Natural killer cell treated with Interleukin-12 subunit alpha and Interleukin-12 subunit beta and Interleukin-15 and Interleukin-18, amount 100 ng/mL, for 72 hours (primary cell): Measurements from ENCODE around the gene NOTCH4. TPM values are rescaled to one million over a fixed set of nuclear protein-coding genes. Genes with fewer than 3 reads are reported as not detected.

Experiments used
- ATAC-seq, 2 donors: fragments of 150-1000 bp; cut with Tn5 transposase in 1 of 2; sonication (Bioruptor Pico), chemical (Tn5 transposase) in 1 of 2; 2 replicates each; pipeline ENCODE4 v1.10.0; 2021
- DNase-seq: peaks from one replicate; pipeline ENCODE4 v3.0.0; 2022; ENCODE audit warnings: low spot score
- H3K27ac Mint-ChIP-seq, 2 donors: 1 replicate in 1 of 2; 2 replicates in 1 of 2; pipeline ENCODE4 v1.8.0; 2022; ENCODE audit warnings: mixed read lengths in 2 of 2, mild to moderate bottlenecking in 1 of 2, moderate library complexity in 1 of 2
- H3K27me3 Mint-ChIP-seq, 2 donors: 1 replicate in 1 of 2; 2 replicates in 1 of 2; pipeline ENCODE4 v1.8.0; 2022; ENCODE audit warnings: mixed read lengths in 2 of 2
- H3K36me3 Mint-ChIP-seq: one replicate; pipeline ENCODE4 v1.8.0; 2022; ENCODE audit warnings: mixed read lengths
- H3K4me1 Mint-ChIP-seq, 2 donors: 1 replicate in 1 of 2; 2 replicates in 1 of 2; pipeline ENCODE4 v1.8.0; 2022; ENCODE audit warnings: low read depth in 2 of 2, mixed read lengths in 2 of 2, mild to moderate bottlenecking in 1 of 2
- H3K4me3 Mint-ChIP-seq: one replicate; pipeline ENCODE4 v1.8.0; 2022; ENCODE audit warnings: mixed read lengths
- H3K9me3 Mint-ChIP-seq: 2 replicates; pipeline ENCODE4 v1.8.0; 2022; ENCODE audit warnings: mixed read lengths
- total RNA-seq, 2 donors: library from RNA; stranded (reverse); gene quantifications; one replicate each; pipeline ENCODE4 v1.2.3, GENCODE V29; 2022

NOTCH4 gene
- total RNA-seq, 2 donors from 2014 or later = 1.4 TPM

DNA sequence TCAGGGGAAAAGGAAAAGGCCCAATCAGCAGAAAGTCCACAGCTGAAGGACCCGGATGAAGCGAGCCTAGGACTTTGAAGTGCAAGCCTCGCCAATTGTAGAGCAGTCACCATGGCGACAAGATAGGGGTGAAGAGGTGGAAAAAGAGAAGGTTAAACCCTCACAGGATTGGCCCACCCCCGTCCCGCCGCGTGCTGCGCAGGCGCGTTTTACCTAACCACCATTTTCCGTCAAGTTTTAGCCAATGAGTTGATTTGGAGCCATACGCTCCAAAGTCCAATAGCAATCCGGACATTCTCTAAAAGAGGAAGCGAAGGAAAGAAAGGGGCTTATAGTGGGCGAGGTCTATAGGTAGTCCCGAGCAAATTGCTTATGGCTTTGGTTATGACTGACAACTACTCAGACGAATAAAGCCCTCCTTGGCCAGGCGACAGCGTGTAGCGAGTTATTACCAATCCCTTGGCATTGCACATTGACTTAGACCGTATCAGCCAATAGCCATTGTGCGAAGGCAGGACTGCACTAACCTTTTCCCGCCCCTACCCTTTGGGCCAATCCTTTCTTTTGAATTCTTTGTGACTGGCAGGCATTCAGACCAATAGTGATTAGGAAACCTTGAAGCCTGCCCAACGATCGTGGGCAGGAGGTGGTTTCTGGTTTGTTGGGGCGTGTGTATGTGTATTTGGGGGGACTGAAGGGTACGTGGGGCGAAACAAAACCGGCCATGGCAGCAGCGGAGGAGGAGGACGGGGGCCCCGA is 45.9 kb downstream of the NOTCH4 start, which contains the start of gene RNF5:
TSS of gene RNF5 (plus strand) at position 618 of the 759 bp plus-strand sequence. CDS start at position 725, 107 bp downstream.
- DNase-seq (peak; percentile 96), ATAC-seq (peak; percentile 93 to 94)
- Mint-ChIP-seq H3K27ac (peak within 1 kb of the TSS; percentile 92 to 95), H3K36me3 (no peaks in the 10 kb centered on the region), H3K4me3 (peak within 1 kb of the TSS; percentile 93), H3K4me1 (peaks cover 54 to 61% of the 10 kb centered on the region in 2 donors), H3K27me3 (no peaks in the 10 kb centered on the region), H3K9me3 (no peaks in the 10 kb centered on the region)

DNA sequence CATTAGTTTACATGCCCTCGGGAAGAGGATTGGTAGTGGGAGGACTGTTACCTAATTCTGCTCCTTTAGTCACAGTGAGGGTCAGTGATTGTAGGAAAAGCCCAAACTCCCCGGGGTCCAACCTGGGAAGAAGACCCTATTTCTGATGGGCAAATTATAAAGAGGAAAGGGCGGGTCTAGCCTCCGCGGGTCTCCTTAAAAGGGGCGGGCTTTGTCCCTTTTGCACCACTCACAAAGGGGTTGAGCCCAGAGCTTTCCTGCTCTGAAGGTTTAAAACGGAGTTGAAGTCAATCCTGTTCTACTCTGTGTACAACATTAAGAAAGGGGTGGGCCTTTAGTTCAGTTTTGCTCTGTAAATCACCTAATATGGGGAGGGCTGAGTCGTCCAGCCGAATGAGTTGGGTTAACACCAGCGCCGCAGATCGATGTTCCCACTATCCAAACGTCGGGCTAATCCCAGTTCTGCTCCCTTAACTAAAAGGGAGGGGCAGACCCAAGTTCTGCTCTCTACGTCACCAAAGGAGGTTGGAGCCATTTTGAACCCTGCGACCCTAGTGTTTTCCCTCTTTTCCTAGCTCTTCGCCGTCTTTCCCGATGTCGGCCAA is 46.6 kb downstream of the NOTCH4 start:
- peaks cover 56 to 61% of the 10 kb centered on the region in 2 donors for H3K4me1 Mint-ChIP-seq
- H3K27me3 Mint-ChIP-seq = no peaks in the 10 kb centered on the region

DNA sequence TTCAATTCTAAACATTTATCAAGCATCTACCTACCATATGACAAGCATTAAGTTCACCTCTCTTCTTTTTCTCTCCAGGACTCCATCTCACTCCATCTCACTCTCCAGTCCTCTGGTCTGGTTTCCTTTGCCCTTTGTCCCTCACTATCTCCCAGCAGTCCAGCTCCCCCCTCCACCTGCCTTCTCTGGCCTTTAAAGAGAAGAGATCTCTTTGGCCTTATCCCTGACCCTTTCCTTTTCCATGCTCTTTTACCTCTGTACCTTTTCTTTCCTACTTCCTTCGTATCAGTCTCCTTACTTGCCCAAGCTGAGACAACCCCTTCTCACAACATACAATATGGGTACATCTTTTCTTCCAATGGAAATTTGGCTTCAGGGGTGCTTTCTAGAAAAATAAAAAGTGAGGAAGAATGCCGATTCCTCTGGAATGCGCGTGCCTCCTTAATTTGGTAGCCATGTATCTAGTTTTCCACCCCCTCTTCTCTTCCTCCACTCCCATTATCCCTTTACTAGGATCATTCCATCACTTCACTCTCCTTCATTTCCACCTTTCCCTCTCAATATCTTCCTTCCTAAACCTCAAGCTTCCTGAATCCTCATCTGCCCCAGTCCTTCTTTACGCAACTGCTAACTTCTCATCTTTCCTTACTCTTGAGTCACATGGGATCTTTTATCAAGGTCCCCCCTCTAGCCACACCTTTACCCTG is 47.2 kb downstream of the NOTCH4 start:
- Mint-ChIP-seq H3K9me3 (no peaks in the 10 kb centered on the region), H3K27ac (peak overlapping the region; percentile 92 to 95), H3K4me3 (peak overlapping the region; percentile 93), H3K36me3 (no peaks in the 10 kb centered on the region), H3K27me3 (no peaks in the 10 kb centered on the region), H3K4me1 (peaks cover 56 to 61% of the 10 kb centered on the region in 2 donors)
- peak; percentile 22 for DNase-seq
- ATAC-seq = no peak

More for the DNA sequence above, 46.6 kb downstream of the NOTCH4 start:
- Mint-ChIP-seq H3K27ac (peak overlapping the region; percentile 92 to 95), H3K36me3 (no peaks in the 10 kb centered on the region), H3K4me3 (peak overlapping the region; percentile 93), H3K9me3 (no peaks in the 10 kb centered on the region)
- DNase-seq (no peak), ATAC-seq (no peak)

DNA sequence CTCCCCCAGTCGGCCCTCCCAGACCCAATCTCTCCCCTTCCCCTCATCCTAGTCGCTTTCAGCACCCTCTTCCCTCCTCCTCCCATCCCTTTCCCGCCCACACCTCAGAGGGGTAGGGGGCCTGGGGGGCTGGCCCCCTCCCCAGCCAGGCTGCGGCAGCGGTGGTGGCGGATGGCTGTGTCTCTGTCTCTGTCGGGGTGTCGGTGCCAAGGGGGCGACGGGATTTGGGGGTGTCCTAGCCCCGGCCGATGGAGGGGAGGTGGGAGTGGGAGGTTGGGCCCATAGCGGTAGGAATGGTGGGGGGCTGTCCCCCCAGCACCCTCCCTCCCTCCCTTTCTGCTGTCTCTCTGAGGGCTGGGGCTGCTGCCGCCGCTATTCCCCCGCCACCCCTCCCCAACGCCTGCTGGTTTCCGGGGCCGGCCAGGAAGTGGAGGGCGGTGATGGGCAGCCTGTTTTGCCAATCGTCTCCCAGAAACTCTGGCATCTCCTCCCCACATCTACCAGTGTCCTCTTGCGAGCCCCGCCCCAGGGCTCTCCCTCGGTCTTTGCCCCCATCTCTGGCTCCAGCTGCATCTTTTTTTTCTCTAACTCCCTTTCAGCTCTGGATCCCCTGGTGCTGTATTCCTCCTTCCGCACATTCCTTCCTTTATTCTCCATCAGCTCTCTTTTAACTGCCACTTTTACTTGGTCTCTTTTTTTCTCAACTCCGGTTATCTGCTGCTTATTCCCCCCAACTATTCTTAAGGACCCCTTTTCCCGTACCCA is 48.0 kb downstream of the NOTCH4 start, which contains the start of gene AGPAT1:
TSS of gene AGPAT1 (minus strand) at position 374 of the 765 bp plus-strand sequence. CDS start 4,588 bp downstream, outside the sequence.
- no peaks in the 10 kb centered on the region for H3K9me3 Mint-ChIP-seq
- H3K4me3 Mint-ChIP-seq = peak within 1 kb of the TSS; percentile 93
- DNase-seq = peak; percentile 97
- peak within 1 kb of the TSS; percentile 92 to 95 for H3K27ac Mint-ChIP-seq
- H3K27me3 Mint-ChIP-seq = no peaks in the 10 kb centered on the region
- no peaks in the 10 kb centered on the region for H3K36me3 Mint-ChIP-seq
- H3K4me1 Mint-ChIP-seq = peaks cover 60 to 61% of the 10 kb centered on the region in 2 donors
- ATAC-seq = peak; percentile 72 to 77

DNA sequence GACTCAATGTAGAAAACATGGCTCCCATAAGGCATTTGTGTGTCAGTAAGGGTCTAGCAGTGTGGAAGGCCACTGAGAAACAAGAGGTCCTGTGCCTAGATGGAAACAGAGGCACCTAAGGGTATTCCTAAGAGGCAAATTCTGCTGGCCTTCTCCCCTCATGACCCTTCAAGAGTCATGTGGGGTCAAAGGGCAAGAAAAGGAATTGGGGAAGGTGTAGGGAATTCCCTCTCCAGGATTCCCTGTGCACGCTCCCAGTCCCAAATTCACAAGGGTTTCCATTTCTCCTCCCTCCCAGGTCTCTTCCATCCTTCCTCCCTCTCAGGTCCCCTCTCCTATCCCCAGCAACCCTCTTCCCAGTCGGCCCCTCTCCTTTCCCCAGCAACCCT is 48.6 kb downstream of the NOTCH4 start:
- no peaks in the 10 kb centered on the region for H3K27me3 Mint-ChIP-seq
- peak overlapping the region; percentile 92 to 95 for H3K27ac Mint-ChIP-seq
- H3K4me3 Mint-ChIP-seq = peak overlapping the region; percentile 93
- DNase-seq = no peak
- peaks cover 54 to 55% of the 10 kb centered on the region in 2 donors for H3K4me1 Mint-ChIP-seq
- no peaks in the 10 kb centered on the region for H3K9me3 Mint-ChIP-seq
- no peaks in the 10 kb centered on the region for H3K36me3 Mint-ChIP-seq
- ATAC-seq = no peak

DNA sequence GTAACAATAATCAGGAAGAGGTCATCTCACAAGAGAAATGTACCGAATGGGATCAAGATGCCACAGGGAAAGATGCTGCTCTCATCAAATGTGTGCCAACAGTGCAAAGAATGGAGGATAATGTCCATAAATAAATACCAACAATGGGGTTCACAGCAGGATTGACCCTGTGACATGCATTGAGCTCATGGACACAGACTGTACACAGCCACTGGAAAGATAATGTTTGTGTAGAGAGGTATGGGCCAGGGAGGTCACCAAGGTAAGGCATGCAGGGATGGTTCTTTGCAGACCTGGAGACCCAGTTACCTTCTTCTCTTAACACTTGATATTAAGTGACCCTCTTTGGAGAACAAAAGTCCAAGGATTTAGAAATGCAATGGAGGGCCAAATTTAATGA is 49.5 kb downstream of the NOTCH4 start:
- Mint-ChIP-seq H3K9me3 (no peaks in the 10 kb centered on the region), H3K27ac (peak overlapping the region in 1 of 2 donors; percentile 52), H3K36me3 (no peaks in the 10 kb centered on the region), H3K27me3 (no peaks in the 10 kb centered on the region), H3K4me1 (peaks cover 55% of the 10 kb centered on the region in 2 donors), H3K4me3 (peak overlapping the region; percentile 56)
- ATAC-seq (no peak), DNase-seq (peak; percentile 2)

DNA sequence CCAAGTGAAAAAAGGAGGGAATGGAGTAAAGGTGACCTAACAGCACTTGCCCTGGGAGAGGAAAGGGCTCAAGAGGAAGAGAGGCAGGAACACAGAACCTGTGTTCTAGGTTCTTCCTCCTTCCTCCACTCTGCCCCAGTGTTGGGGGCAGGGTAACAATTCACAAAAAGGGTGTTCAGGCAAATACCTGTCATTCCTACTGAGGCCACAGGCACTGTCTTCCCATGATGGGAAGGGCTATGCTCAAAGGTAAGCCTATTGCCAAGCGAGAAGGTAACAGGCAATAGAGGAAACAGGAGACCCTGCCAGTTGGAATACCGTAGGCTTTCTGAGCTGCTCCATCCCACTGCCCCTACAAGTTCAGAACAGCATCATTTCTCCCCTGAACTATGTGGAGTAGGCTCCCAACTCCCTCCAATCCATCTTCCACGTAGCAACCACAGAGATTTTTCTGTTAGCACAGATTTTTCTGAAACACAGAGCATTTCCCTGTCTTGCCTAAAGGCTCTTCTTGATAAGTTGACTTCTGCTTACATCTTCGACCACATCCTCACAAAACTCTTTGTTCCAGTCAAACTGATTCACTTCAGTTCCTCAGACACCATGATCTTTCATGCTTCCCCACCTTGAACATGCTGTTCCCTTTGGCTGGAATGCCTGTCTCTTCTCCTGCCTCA is 50.7 kb downstream of the NOTCH4 start:
- no peak overlapping the region for H3K27ac Mint-ChIP-seq
- H3K4me1 Mint-ChIP-seq = peaks cover 43 to 44% of the 10 kb centered on the region in 2 donors
- H3K27me3 Mint-ChIP-seq = no peaks in the 10 kb centered on the region
- no peaks in the 10 kb centered on the region for H3K36me3 Mint-ChIP-seq
- no peaks in the 10 kb centered on the region for H3K9me3 Mint-ChIP-seq
- H3K4me3 Mint-ChIP-seq = no peak overlapping the region
- ATAC-seq = no peak
- DNase-seq = peak; percentile 5

DNA sequence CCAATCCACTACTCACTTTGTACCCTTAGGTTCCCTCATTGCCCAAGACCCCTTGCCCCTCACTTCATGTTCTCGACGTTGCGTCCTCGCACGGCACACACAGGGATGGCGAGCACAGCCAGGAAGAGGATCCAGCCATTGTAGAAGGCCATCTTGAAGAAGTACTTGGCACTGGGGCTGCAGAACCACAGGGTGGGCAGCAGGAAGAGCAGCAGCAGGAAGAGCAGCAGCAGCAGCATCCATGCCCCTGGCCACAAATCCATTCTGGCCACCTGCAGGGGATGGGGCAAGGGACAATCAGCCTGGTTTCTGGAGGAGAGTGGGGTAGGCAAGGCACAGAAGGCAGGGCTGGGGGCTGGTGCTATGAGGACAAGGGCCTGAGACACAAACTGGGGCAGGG is 52.6 kb downstream of the NOTCH4 start:
- Mint-ChIP-seq H3K4me3 (no peak overlapping the region), H3K27me3 (no peaks in the 10 kb centered on the region), H3K36me3 (no peaks in the 10 kb centered on the region)

DNA sequence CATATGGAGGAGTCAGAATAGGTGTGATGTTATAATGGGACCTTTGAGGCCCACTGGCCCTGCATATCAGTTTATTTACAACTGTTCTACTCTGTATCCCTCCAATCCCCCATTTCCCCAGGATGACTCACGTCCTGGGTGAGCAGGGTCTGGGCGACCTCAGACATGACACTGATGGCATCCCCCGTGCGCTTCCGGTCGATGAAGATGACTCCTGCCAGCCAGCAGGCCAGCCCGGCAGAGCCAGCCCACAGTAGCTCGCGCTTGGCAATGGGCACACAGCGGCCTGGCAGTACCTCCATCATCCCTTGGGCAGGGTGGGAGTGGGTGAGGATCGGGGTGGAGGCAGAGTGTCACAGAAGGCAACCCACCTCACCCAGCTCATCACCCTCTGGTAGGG is 53.6 kb downstream of the NOTCH4 start:
- H3K36me3 Mint-ChIP-seq = no peaks in the 10 kb centered on the region

More for the DNA sequence above, 52.6 kb downstream of the NOTCH4 start:
- Mint-ChIP-seq H3K9me3 (no peaks in the 10 kb centered on the region), H3K27ac (no peak overlapping the region), H3K4me1 (peaks cover 24 to 29% of the 10 kb centered on the region in 2 donors)
- DNase-seq (no peak), ATAC-seq (no peak)

DNA sequence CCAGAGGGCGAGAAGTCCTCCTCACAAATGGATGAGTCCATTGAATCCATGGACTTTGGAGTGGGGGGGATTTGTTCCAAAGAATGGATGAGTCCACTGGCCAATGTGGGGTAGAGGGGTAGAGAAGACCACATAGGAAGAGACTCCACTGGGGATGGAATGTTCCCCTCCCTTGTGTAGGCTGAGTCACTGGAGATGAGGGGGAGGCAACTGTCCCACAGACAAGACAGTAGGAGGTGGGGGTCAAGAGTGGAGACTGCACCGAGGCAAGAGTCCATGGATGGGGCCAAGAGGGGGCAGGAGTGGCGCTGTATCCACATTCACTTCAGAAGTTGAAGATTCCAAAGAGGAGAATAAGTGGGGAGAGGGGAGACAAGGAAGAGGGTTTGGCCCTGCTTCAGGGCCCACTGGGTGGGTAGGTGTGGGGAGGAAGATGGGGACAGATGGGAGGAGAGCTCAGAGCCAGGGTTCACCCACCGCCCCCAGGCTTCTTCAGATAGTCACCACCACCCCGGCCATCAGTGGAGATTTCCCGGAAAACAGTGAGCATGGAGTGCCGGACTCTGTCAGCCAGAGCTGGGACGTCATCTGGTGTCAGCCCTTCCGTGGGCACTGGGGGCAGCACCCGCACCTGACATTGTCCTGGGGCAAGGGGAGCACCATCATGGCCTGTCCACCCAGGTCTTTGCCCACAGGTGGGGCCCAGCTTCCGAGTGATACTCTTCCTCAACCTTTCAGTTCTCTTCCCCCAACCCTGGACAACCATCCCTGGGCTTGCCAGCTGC is 54.9 kb downstream of the NOTCH4 start:
- Mint-ChIP-seq H3K27ac (peak overlapping the region in 1 of 2 donors; percentile 48), H3K27me3 (no peaks in the 10 kb centered on the region), H3K9me3 (no peaks in the 10 kb centered on the region), H3K36me3 (no peaks in the 10 kb centered on the region), H3K4me1 (peaks cover 11 to 22% of the 10 kb centered on the region in 2 donors), H3K4me3 (no peak overlapping the region)
- no peak for ATAC-seq
- DNase-seq = no peak

More for the DNA sequence above, 53.6 kb downstream of the NOTCH4 start:
- H3K4me1 Mint-ChIP-seq = peaks cover 21 to 24% of the 10 kb centered on the region in 2 donors
- no peak overlapping the region for H3K27ac Mint-ChIP-seq
- no peak overlapping the region for H3K4me3 Mint-ChIP-seq
- ATAC-seq (no peak), DNase-seq (no peak)
- H3K9me3 Mint-ChIP-seq = no peaks in the 10 kb centered on the region
- H3K27me3 Mint-ChIP-seq = no peaks in the 10 kb centered on the region

DNA sequence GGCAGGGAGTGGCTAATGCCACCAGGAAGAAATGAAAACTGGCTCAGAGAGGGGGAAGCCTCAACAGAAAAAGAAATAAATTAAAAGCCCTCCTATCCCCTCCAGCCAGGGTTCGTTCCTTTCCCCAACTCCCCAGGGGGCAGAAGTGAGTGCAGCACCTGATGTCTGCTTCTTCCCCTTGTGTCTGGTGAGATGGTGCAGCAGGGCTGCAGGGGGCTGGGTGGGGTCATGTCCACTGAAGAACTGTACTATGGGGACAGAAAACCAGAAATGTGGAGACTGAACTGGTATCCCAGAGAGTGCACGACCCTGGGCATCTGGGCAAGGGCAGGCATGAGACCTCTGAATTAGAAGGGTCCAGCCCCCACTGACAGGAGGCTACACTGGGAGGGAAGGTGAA is 55.5 kb downstream of the NOTCH4 start:
- Mint-ChIP-seq H3K36me3 (no peaks in the 10 kb centered on the region), H3K4me1 (peaks cover 5 to 16% of the 10 kb centered on the region in 2 donors), H3K27me3 (no peaks in the 10 kb centered on the region), H3K4me3 (no peak overlapping the region), H3K9me3 (no peaks in the 10 kb centered on the region), H3K27ac (peak overlapping the region in 1 of 2 donors; percentile 48)
- ATAC-seq = no peak
- no peak for DNase-seq

DNA sequence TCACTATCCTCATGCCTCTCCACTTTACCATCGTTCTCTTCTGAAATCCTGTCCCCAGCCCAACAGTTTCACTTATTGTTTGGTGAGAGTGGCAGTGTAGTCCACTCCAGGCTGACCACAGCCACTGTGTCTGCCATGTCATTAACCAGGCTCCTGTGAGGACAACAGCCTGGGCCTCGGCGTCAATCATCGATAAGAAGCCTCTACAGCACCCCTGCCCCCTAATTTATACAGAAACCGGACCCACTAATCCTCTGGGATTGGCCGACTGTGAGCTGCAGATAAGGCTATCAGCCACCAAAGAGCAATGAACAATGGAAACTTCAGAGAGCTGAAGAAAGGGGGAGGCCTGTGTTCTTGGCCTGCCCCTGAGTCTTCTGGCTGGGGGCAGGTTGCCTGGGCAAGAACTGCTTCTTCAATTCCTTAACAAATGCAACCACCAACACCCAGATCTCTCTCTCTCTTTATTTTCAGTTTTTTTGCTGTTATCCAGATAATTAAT is 56.1 kb downstream of the NOTCH4 start:
- DNase-seq (no peak), ATAC-seq (no peak)
- Mint-ChIP-seq H3K4me1 (peaks cover 5 to 15% of the 10 kb centered on the region in 2 donors), H3K27ac (no peak overlapping the region), H3K4me3 (no peak overlapping the region), H3K9me3 (no peaks in the 10 kb centered on the region), H3K27me3 (no peaks in the 10 kb centered on the region), H3K36me3 (no peaks in the 10 kb centered on the region)
